WERI-Rb-1 (cell line): ENCODE results near the gene TNIK.

ENCODE experiments used
- DNase-seq: peaks from one replicate; pipeline ENCODE4 v3.0.0-alpha.2; 2020
- H3K27ac ChIP-seq: fragments of 250-450 bp; sonication (Bioruptor Pico); 2 replicates; pipeline ENCODE4 v1.5.1; 2020; ENCODE audit warnings: mild to moderate bottlenecking, moderate library complexity
- H3K27me3 ChIP-seq: fragments of 250-450 bp; sonication (Bioruptor Pico); 2 replicates; pipeline ENCODE4 v1.5.1; 2021; ENCODE audit warnings: mild to moderate bottlenecking, low read depth, moderate library complexity; ENCODE audit not compliant: insufficient read depth, severe bottlenecking
- H3K36me3 ChIP-seq: fragments of 250-450 bp; sonication (Bioruptor Pico); 2 replicates; pipeline ENCODE4 v1.5.1; 2020; ENCODE audit warnings: mild to moderate bottlenecking, moderate library complexity
- H3K4me3 ChIP-seq: 2 replicates; pipeline ENCODE4 v1.5.1; 2011; ENCODE audit warnings: low read depth, mild to moderate bottlenecking, control low read depth, low read length
- H3K9me3 ChIP-seq: fragments of 250-450 bp; sonication (Bioruptor Pico); 2 replicates; pipeline ENCODE4 v1.5.1; 2021; ENCODE audit warnings: mild to moderate bottlenecking, moderate library complexity; ENCODE audit not compliant: severe bottlenecking
- TF ChIP-seq, protein P1 (sequence below): IDR thresholded peaks from 2 replicates; pipeline ENCODE4 v1.5.1; 2011; ENCODE audit warnings: low read depth, mild to moderate bottlenecking, control low read depth, inconsistent platforms, low read length

The TNIK gene

DNA sequence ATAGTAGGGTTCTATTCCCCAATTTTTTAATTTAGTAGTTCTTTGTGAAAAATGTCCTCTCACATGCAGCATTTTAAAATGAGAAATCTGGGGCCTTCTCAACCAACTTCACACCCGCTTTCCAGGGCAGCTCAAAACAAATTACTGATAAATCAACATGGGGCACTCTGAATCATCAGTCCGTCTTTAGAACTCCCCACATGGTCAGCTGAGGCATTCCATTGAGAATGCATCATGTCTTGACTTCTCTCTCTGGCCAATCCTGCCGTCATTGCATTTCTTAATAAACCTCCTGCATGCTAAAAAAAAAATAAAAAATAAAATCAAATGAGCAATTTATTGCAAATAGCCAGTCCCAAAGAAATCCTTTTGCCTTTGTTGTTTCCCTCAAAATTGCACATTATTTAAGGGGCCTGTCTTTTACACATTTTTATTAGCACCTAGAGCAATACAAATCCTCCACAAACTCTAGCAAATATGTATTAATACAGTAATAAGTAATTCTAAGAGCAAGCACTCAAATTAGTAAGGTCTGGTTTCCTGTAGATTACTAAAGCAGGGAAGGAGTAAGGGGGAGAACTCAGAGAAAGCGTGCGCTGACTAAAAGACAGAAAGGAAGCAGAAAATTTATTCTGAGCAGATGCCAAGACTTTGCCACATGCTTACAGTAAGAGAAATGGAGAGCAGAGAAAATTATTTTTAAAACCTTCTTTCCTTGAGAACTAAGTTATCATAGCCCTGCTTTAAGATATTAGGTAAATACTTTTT lies 175.7 kb downstream of the TNIK start:
- H3K4me3 ChIP-seq: no peak overlapping the region
- no peak for DNase-seq
- no peaks in the 10 kb centered on the region for H3K9me3 ChIP-seq
- TF ChIP-seq, protein P1, sequence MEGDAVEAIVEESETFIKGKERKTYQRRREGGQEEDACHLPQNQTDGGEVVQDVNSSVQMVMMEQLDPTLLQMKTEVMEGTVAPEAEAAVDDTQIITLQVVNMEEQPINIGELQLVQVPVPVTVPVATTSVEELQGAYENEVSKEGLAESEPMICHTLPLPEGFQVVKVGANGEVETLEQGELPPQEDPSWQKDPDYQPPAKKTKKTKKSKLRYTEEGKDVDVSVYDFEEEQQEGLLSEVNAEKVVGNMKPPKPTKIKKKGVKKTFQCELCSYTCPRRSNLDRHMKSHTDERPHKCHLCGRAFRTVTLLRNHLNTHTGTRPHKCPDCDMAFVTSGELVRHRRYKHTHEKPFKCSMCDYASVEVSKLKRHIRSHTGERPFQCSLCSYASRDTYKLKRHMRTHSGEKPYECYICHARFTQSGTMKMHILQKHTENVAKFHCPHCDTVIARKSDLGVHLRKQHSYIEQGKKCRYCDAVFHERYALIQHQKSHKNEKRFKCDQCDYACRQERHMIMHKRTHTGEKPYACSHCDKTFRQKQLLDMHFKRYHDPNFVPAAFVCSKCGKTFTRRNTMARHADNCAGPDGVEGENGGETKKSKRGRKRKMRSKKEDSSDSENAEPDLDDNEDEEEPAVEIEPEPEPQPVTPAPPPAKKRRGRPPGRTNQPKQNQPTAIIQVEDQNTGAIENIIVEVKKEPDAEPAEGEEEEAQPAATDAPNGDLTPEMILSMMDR: no peak
- H3K27ac ChIP-seq: no peak overlapping the region
- H3K36me3 ChIP-seq: no peaks in the 10 kb centered on the region
- H3K27me3 ChIP-seq: no peaks in the 10 kb centered on the region

GRCh38 chr3:171283848-171284222 lies 176.4 kb downstream of the TNIK start:
- DNase-seq: no peak
- Histone ChIP-seq H3K36me3 (no peaks in the 10 kb centered on the region), H3K9me3 (no peaks in the 10 kb centered on the region), H3K27ac (no peak overlapping the region), H3K4me3 (no peak overlapping the region), H3K27me3 (no peaks in the 10 kb centered on the region)
- TF ChIP-seq, protein P1: no peak

DNA sequence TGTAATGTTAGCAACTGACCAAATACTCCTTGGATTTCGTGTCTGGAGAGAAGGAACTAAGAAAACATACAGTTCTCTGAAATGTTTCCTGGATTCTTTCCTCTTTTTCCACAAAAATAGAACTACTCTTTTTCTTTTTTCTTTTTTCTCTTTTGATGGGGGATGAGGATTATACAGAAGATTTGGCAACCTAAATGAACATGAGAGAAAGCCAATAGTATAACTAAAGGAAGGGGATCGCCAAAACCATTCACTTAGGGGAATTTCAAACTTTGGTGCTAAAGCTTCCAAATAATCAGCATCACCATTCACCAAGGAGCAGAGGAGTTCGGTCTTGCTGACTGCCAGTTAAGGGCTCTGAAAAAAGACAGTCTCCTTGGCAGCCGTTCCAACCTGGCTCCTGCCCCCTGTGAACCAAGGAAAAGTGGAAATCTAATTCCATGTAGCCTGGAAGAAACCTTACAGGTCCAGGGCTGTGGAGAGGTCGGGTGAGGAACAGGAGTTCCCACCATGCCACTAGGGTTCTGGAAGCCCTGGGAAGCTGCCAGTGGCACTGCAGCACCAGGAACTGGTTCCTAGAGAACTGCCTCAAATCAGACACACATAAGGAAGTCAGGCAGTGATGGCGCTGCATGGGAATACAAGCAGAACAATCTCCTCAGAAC lies 176.9 kb downstream of the TNIK start:
- no peak for DNase-seq
- TF ChIP-seq, protein P1: no peak
- H3K36me3 ChIP-seq: no peaks in the 10 kb centered on the region
- H3K9me3 ChIP-seq: no peaks in the 10 kb centered on the region
- no peak overlapping the region for H3K27ac ChIP-seq
- no peaks in the 10 kb centered on the region for H3K27me3 ChIP-seq
- H3K4me3 ChIP-seq: no peak overlapping the region

DNA sequence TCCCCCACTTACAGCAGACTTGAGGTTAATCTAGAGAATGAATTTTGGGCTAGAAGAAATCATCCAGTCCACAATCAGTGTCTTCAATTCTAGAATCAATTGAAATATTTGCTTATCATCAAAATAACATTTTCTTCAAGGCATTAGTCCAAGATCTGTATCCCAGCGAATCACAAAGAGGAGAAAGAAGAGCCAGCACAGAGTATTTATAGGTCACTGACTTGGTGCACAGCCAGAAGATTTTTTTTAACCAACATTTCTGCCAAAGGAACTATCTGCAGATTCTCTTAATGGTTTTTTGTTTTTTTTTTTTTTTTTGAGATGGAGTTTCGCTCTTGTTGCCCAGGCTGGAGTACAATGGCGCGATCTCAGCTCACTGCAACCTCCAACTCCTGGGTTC lies 178.2 kb downstream of the TNIK start:
- H3K4me3 ChIP-seq: no peak overlapping the region
- TF ChIP-seq, protein P1: no peak
- H3K27ac ChIP-seq: no peak overlapping the region
- no peak for DNase-seq
- no peaks in the 10 kb centered on the region for H3K9me3 ChIP-seq
- H3K36me3 ChIP-seq: no peaks in the 10 kb centered on the region
- no peaks in the 10 kb centered on the region for H3K27me3 ChIP-seq

DNA sequence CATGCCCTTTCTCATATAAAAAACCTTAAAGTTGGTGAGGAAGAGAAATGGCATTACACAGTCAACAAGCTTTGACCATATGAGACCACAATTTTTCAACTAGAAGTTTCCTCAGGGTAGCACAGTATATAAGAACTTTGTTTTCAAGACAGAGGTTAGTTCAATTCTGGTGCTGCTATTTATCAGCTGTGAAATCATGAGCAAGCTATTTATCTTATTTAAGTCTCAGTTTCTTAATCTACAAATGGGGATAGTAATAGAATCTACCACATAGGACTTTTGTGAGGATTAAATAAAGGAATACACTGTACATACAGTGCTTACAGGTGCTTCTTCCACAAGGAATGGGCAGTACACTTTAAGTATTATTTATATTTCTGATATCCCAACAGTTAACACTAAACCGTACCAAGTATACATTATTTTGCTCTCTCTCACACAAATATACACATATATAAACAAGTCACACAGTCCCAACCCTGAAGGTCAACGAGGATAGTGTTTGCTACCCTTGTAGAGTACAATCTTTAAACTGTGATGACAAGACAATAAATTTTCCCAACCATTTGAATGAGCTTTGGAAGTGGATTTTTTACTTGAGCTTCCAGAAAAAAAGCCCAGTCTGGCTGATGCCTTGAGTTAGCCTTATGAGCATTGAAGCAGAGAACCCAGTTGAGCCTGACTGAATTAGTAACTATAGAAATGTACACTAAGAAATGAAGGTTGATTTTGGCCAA lies 178.8 kb downstream of the TNIK start:
- DNase-seq: no peak
- H3K36me3 ChIP-seq: no peaks in the 10 kb centered on the region
- no peak overlapping the region for H3K4me3 ChIP-seq
- H3K9me3 ChIP-seq: no peaks in the 10 kb centered on the region
- TF ChIP-seq, protein P1: no peak
- H3K27ac ChIP-seq: no peak overlapping the region
- no peaks in the 10 kb centered on the region for H3K27me3 ChIP-seq
